Measurements from ENCODE around the gene POLR2L. TPM values are rescaled to one million over a fixed set of nuclear protein-coding genes. Genes with fewer than 3 reads are reported as not detected.

The POLR2L gene
- total RNA-seq, 1 experiment from 2014 or later = 118 TPM

- no peak for DNase-seq (ENCODE audit: unreplicated experiment)
- no peaks in the 10 kb centered on the region for H3K4me1 Mint-ChIP-seq (ENCODE audit: insufficient read depth, unreplicated experiment)
- POLR2A ChIA-PET = interaction anchor here (1.4 kb wide), 1 partner anchor 10 kb away, joined by 4 read pairs; no protein-coding TSS in a partner anchor
- no peak overlapping the region for H3K27ac Mint-ChIP-seq (ENCODE audit: low read depth, unreplicated experiment)
- no peaks in the 10 kb centered on the region for H3K9me3 Mint-ChIP-seq (ENCODE audit: unreplicated experiment)
- H3K36me3 Mint-ChIP-seq (ENCODE audit: insufficient read depth, unreplicated experiment) = peaks cover 38% of the 10 kb centered on the region
- CTCF ChIA-PET = interaction anchor here (0.6 to 0.8 kb wide), 2 partner anchors 31 to 39 kb away, joined by 3 read pairs; no protein-coding TSS in a partner anchor
- TF ChIP-seq CTCF (IDR thresholded peaks at IDR 0.05; ENCODE audit: unreplicated experiment) = no peak
- intact Hi-C loops (cut with micrococcal nuclease) = no loop called here
- BruUV-seq (replicated peaks) = no TSS peak
- H3K27me3 Mint-ChIP-seq (ENCODE audit: insufficient read depth, unreplicated experiment) = no peaks in the 10 kb centered on the region
- no peak overlapping the region for H3K4me3 Mint-ChIP-seq (ENCODE audit: unreplicated experiment)
Observed at GRCh38 chr11:877565-877964, 35.2 kb upstream of the POLR2L start.

GRCh38 chr11:876545-876944, 34.2 kb upstream of the POLR2L start:
- CTCF ChIA-PET = interaction anchor here (0.6 kb wide), 3 partner anchors 51 to 1312 kb away, joined by 3 to 4 read pairs (median 3); no protein-coding TSS in a partner anchor

GRCh38 chr11:875769-876301, 33.5 kb upstream of the POLR2L start:
- no peaks in the 10 kb centered on the region for H3K4me1 Mint-ChIP-seq (ENCODE audit: insufficient read depth, unreplicated experiment)

More at GRCh38 chr11:876545-876944, 34.2 kb upstream of the POLR2L start:
- Mint-ChIP-seq H3K4me1 (ENCODE audit: insufficient read depth, unreplicated experiment) (no peaks in the 10 kb centered on the region), H3K9me3 (ENCODE audit: unreplicated experiment) (no peaks in the 10 kb centered on the region), H3K27ac (ENCODE audit: low read depth, unreplicated experiment) (no peak overlapping the region), H3K4me3 (ENCODE audit: unreplicated experiment) (no peak overlapping the region), H3K27me3 (ENCODE audit: insufficient read depth, unreplicated experiment) (no peaks in the 10 kb centered on the region), H3K36me3 (ENCODE audit: insufficient read depth, unreplicated experiment) (peaks cover 38% of the 10 kb centered on the region)
- TF ChIP-seq CTCF (IDR thresholded peaks at IDR 0.05; ENCODE audit: unreplicated experiment) = no peak
- DNase-seq (ENCODE audit: unreplicated experiment) = no peak
- BruUV-seq (replicated peaks) = no TSS peak
- POLR2A ChIA-PET = interaction anchor here (0.6 to 1.5 kb wide), 3 partner anchors 9 to 683 kb away, joined by 3 to 4 read pairs (median 3); partner anchors contain the start of gene CHID1
- intact Hi-C loops (cut with micrococcal nuclease) = no loop called here

GRCh38 chr11:875203-875602, 32.9 kb upstream of the POLR2L start:
- no peak for DNase-seq (ENCODE audit: unreplicated experiment)
- no peak for TF ChIP-seq CTCF (IDR thresholded peaks at IDR 0.05; ENCODE audit: unreplicated experiment)

More at GRCh38 chr11:875769-876301, 33.5 kb upstream of the POLR2L start:
- ChIA-PET CTCF (no interaction called here), POLR2A (interaction anchor here (0.6 to 1.5 kb wide), 3 partner anchors 8 to 35 kb away, joined by 3 read pairs; partner anchors contain the start of gene CHID1)
- no TSS peak for BruUV-seq (replicated peaks)
- intact Hi-C loops (cut with micrococcal nuclease) = no loop called here
- Mint-ChIP-seq H3K27me3 (ENCODE audit: insufficient read depth, unreplicated experiment) (no peaks in the 10 kb centered on the region), H3K27ac (ENCODE audit: low read depth, unreplicated experiment) (no peak overlapping the region), H3K9me3 (ENCODE audit: unreplicated experiment) (no peaks in the 10 kb centered on the region), H3K36me3 (ENCODE audit: insufficient read depth, unreplicated experiment) (peaks cover 32% of the 10 kb centered on the region), H3K4me3 (ENCODE audit: unreplicated experiment) (no peak overlapping the region)
- no peak for TF ChIP-seq CTCF (IDR thresholded peaks at IDR 0.05; ENCODE audit: unreplicated experiment)
- DNase-seq (ENCODE audit: unreplicated experiment) = no peak

More at GRCh38 chr11:875203-875602, 32.9 kb upstream of the POLR2L start:
- POLR2A ChIA-PET = interaction anchor here (1.5 kb wide), 1 partner anchor 35 kb away, joined by 3 read pairs; the partner anchor contains the start of gene CHID1
- intact Hi-C loops (cut with micrococcal nuclease) = no loop called here
- CTCF ChIA-PET = no interaction called here
- BruUV-seq (replicated peaks) = no TSS peak
- Mint-ChIP-seq H3K27ac (ENCODE audit: low read depth, unreplicated experiment) (no peak overlapping the region), H3K27me3 (ENCODE audit: insufficient read depth, unreplicated experiment) (no peaks in the 10 kb centered on the region), H3K9me3 (ENCODE audit: unreplicated experiment) (no peaks in the 10 kb centered on the region), H3K4me3 (ENCODE audit: unreplicated experiment) (no peak overlapping the region), H3K36me3 (ENCODE audit: insufficient read depth, unreplicated experiment) (peaks cover 26% of the 10 kb centered on the region), H3K4me1 (ENCODE audit: insufficient read depth, unreplicated experiment) (no peaks in the 10 kb centered on the region)

Measured in MCF 10A (cell line).